Measurements from ENCODE around the gene SGMS1.
"Not testable (repeated sequence)": the region's sequence is repeated elsewhere in the genome, so short reads cannot be mapped to it uniquely, and the experiment has no call there.

The SGMS1 gene

DNA sequence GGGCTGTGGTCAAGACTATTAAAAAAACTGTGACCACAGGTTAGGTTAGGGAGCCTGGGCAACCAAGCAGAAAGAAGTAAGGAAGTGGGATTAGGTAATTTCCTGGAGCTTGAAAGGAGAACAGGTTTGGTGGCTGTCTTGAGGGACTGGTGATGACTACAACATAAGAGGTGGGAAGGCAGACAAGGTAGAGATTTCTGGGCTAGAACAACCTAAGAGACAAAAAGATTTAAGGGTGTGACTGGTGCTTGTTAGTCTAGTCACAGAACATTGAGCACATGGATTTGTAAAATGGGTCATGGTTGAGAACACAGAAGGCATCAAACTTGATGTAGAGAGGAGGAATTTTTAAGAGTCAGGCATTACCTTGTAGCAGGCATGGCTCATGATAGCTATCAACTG, 248.7 kb downstream of the SGMS1 start:
- Histone ChIP-seq H3K4me1 (peaks cover 22 to 30% (median 27%) of the 10 kb centered on the region in 10 experiments), H3K4me3 (no peak overlapping the region), H3K9ac (no peak overlapping the region), H3K27ac (no peak overlapping the region), H3K4me2 (peak overlapping the region; percentile 30 to 83 (median 72)), H4K20me1 (peaks cover 0 to 97% (median 0%) of the 10 kb centered on the region in 11 experiments; a peak in 8 of 22 replicates), H3K9me3 (replicated peaks in 1 of 11) (peaks cover 0 to 11% (median 5%) of the 10 kb centered on the region in 11 experiments; a peak in 6 of 22 replicates), H3K27me3 (no peaks in the 10 kb centered on the region), H3K36me3 (peaks cover 0 to 23% (median 0%) of the 10 kb centered on the region in 11 experiments; a peak in 6 of 22 replicates)
- no peak for TF ChIP-seq Cebpa-rat (IDR thresholded peaks at IDR 0.05)

DNA sequence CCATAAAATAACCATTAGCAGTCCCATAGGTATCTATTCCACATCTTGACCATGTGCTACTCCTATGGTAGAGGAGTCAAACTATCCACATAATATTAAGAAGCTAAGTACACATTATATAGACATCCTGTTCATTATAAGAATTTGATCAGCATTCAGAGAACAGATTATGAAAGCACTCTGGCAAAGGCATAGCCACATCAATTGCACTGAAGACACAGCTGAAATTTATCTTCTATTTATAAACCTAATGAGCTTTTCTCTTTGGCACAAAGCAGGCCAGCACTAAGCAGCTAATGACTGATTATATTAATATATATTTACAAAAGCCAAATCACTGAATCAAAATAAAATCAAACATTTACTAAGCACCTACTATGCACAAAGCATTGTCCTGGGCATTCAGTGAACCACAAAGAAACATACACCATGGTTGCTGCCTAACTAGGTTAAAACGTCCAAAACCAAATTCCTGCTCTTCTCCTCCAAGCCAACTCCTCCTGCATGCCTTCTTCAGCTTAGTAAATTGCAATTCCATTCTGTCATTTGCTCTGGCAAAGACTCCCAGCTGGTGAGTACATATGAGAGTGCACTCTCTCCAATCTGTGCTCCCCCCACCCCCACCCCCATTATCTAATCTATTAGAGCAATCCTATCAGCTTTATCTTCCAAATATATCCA, 249.8 kb downstream of the SGMS1 start:
- Histone ChIP-seq H3K36me3 (peaks cover 0 to 23% (median 0%) of the 10 kb centered on the region in 11 experiments; a peak in 6 of 22 replicates), H3K4me1 (peaks cover 18 to 25% (median 22%) of the 10 kb centered on the region in 10 experiments), H3K9me3 (replicated peaks in 1 of 11) (peaks cover 0 to 11% (median 5%) of the 10 kb centered on the region in 11 experiments; a peak in 6 of 22 replicates), H3K27me3 (no peaks in the 10 kb centered on the region), H3K27ac (no peak overlapping the region), H3K4me2 (peak overlapping the region in 9 of 11 experiments; percentile 66 to 83 (median 73); a peak in 19 of 22 replicates), H3K9ac (no peak overlapping the region), H4K20me1 (peaks cover 0 to 97% (median 0%) of the 10 kb centered on the region in 11 experiments; a peak in 7 of 22 replicates), H3K4me3 (no peak overlapping the region)
- TF ChIP-seq Cebpa-rat (IDR thresholded peaks at IDR 0.05): no peak

- no peaks in the 10 kb centered on the region for H3K27me3 ChIP-seq
Observed at GRCh38 chr10:50369931-50370330, 253.8 kb downstream of the SGMS1 start.

DNA sequence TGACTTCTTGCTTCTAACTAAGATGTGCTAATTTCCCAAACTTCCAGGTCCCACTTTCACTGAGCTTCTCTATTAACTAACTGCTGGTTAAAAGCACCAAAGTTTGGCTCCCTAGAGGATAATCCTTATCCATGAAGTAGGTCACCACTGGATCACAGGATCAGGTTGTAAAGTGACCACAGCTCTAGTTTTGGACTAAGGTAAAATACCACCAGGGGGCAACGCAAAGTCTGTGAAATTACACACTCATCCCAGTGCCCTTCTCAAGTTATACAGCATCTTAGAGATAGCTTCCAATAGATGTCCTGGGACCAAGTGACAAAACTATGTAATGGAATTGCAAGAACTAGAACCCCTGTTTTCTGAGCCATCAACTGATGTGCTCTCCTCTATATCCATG, 256.0 kb downstream of the SGMS1 start:
- peaks cover 0 to 29% (median 0%) of the 10 kb centered on the region in 11 experiments; a peak in 4 of 22 replicates for H3K36me3 ChIP-seq
- no peak overlapping the region for H3K4me2 ChIP-seq
- H3K27ac ChIP-seq: no peak overlapping the region
- H3K27me3 ChIP-seq: no peaks in the 10 kb centered on the region
- H3K4me1 ChIP-seq: peaks cover 8 to 13% (median 9%) of the 10 kb centered on the region in 10 experiments
- peaks cover 0 to 95% (median 0%) of the 10 kb centered on the region in 11 experiments; a peak in 6 of 22 replicates for H4K20me1 ChIP-seq
- H3K9ac ChIP-seq: no peak overlapping the region
- H3K9me3 ChIP-seq (replicated peaks in 1 of 11): peaks cover 0 to 16% (median 8%) of the 10 kb centered on the region in 11 experiments; a peak in 6 of 22 replicates
- TF ChIP-seq Cebpa-rat (IDR thresholded peaks at IDR 0.05): no peak
- H3K4me3 ChIP-seq: no peak overlapping the region

More at GRCh38 chr10:50369931-50370330, 253.8 kb downstream of the SGMS1 start:
- no peak overlapping the region for H3K27ac ChIP-seq
- H3K4me2 ChIP-seq: no peak overlapping the region
- peaks cover 0 to 95% (median 0%) of the 10 kb centered on the region in 11 experiments; a peak in 7 of 22 replicates for H4K20me1 ChIP-seq
- H3K36me3 ChIP-seq: peaks cover 0 to 29% (median 0%) of the 10 kb centered on the region in 11 experiments; a peak in 4 of 22 replicates
- no peak overlapping the region for H3K4me3 ChIP-seq
- H3K4me1 ChIP-seq: peaks cover 5 to 15% (median 13%) of the 10 kb centered on the region in 10 experiments
- no peak overlapping the region for H3K9ac ChIP-seq
- H3K9me3 ChIP-seq (replicated peaks in 1 of 11): peaks cover 0 to 14% (median 8%) of the 10 kb centered on the region in 11 experiments; a peak in 6 of 22 replicates
- TF ChIP-seq Cebpa-rat (IDR thresholded peaks at IDR 0.05): no peak

- H3K4me2 ChIP-seq, H3K4me3 ChIP-seq, H3K27ac ChIP-seq, H3K9ac ChIP-seq, H3K27me3 ChIP-seq: not testable (repeated sequence)
- Histone ChIP-seq H3K36me3 (peaks cover 0 to 29% (median 0%) of the 10 kb centered on the region in 11 experiments; a peak in 5 of 22 replicates), H4K20me1 (peaks cover 0 to 95% (median 0%) of the 10 kb centered on the region in 11 experiments; a peak in 6 of 22 replicates), H3K4me1 (peaks cover 21 to 26% (median 22%) of the 10 kb centered on the region in 10 experiments), H3K9me3 (replicated peaks in 1 of 11) (peaks cover 0 to 28% (median 14%) of the 10 kb centered on the region in 11 experiments; a peak in 15 of 22 replicates)
Observed at GRCh38 chr10:50366421-50366820, 257.3 kb downstream of the SGMS1 start.

GRCh38 chr10:50364730-50365129, 259.0 kb downstream of the SGMS1 start:
- H3K4me2 ChIP-seq, H3K9ac ChIP-seq, H3K4me3 ChIP-seq, H3K27ac ChIP-seq, H3K27me3 ChIP-seq: not testable (repeated sequence)
- Histone ChIP-seq H3K36me3 (peaks cover 0 to 19% (median 0%) of the 10 kb centered on the region in 11 experiments; a peak in 5 of 22 replicates), H3K4me1 (peaks cover 25 to 36% (median 26%) of the 10 kb centered on the region in 10 experiments), H4K20me1 (peaks cover 0 to 95% (median 0%) of the 10 kb centered on the region in 11 experiments; a peak in 5 of 22 replicates), H3K9me3 (replicated peaks in 1 of 11) (peaks cover 0 to 35% (median 19%) of the 10 kb centered on the region in 11 experiments; a peak in 15 of 22 replicates)

DNA sequence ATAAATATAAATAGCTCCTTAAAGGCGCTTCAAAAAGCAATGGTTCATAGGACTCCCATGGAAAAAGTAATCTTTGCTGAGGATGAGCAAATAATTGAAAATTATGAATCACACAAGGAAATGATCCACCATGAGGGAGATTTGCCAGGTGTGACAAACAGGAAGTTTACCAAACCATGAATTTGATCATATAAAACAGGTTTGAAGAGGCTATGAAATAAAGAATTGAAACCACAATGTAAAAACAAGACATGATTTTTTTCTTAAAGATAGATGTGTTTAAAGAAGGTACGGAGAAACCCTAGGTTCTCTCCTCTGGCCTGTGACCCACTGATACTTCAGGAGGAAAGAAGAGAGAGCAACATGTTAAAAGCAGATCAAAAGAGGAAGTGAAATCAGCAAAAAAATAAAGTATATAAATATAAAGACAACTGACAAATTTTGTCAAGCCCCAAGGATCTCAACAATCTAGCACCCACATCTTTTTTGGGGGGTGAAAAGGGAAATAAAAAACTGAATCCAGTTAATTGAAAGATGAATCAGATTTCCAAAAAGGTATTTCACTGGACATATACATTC, 261.1 kb downstream of the SGMS1 start:
- peak overlapping the region in 10 of 11 experiments; percentile 31 to 69 (median 58); a peak in 19 of 22 replicates for H3K27ac ChIP-seq
- peak overlapping the region in 2 of 11 experiments; percentile 15; a peak in 1 of 22 replicates for H3K9ac ChIP-seq

DNA sequence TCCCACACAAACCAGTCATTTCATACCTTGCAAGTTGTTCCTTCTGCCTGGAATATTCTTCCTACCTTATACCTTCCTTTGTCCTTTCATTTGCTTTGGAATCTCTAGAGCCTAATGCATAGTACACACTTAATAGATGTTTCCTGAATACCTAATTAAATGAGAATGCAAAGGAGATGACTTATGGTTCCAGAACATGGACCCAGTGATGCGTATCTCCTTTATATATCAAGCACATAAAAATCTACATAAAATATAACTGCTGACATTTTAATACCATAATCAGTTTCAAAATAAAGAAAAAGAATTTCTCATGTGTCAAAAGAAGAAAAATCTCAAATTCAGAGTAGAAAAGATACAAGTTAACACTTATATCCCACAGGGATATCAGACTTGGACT, 261.8 kb downstream of the SGMS1 start:
- peaks cover 0 to 94% (median 0%) of the 10 kb centered on the region in 11 experiments; a peak in 5 of 22 replicates for H4K20me1 ChIP-seq
- peaks cover 0 to 35% (median 19%) of the 10 kb centered on the region in 11 experiments; a peak in 15 of 22 replicates for H3K9me3 ChIP-seq (replicated peaks in 1 of 11)
- peaks cover 0 to 14% (median 0%) of the 10 kb centered on the region in 11 experiments; a peak in 5 of 22 replicates for H3K36me3 ChIP-seq
- no peak overlapping the region for H3K9ac ChIP-seq
- H3K4me2 ChIP-seq: peak overlapping the region; percentile 40 to 69 (median 52); a peak in 21 of 22 replicates
- TF ChIP-seq Cebpa-rat (IDR thresholded peaks at IDR 0.05): no peak
- no peak overlapping the region for H3K4me3 ChIP-seq
- peak overlapping the region in 9 of 11 experiments; percentile 49 to 69 (median 59); a peak in 16 of 22 replicates for H3K27ac ChIP-seq
- H3K4me1 ChIP-seq: peaks cover 25 to 36% (median 26%) of the 10 kb centered on the region in 10 experiments
- no peaks in the 10 kb centered on the region for H3K27me3 ChIP-seq

More for the DNA sequence above, 261.1 kb downstream of the SGMS1 start:
- H3K4me3 ChIP-seq: no peak overlapping the region
- H4K20me1 ChIP-seq: peaks cover 0 to 95% (median 0%) of the 10 kb centered on the region in 11 experiments; a peak in 5 of 22 replicates
- H3K4me1 ChIP-seq: peaks cover 25 to 36% (median 26%) of the 10 kb centered on the region in 10 experiments
- H3K4me2 ChIP-seq: peak overlapping the region; percentile 40 to 69 (median 52); a peak in 21 of 22 replicates
- peaks cover 0 to 35% (median 19%) of the 10 kb centered on the region in 11 experiments; a peak in 15 of 22 replicates for H3K9me3 ChIP-seq (replicated peaks in 1 of 11)
- no peaks in the 10 kb centered on the region for H3K27me3 ChIP-seq
- TF ChIP-seq Cebpa-rat (IDR thresholded peaks at IDR 0.05): no peak
- H3K36me3 ChIP-seq: peaks cover 0 to 19% (median 0%) of the 10 kb centered on the region in 11 experiments; a peak in 5 of 22 replicates

Data from BLaER1 treated with 17β-estradiol and CSF1 and Interleukin-3, amounts not matched to agents 10 nM and 100 nM (cell line).